Measurements from ENCODE around the gene TSC22D4. TPM values are rescaled to one million over a fixed set of nuclear protein-coding genes. Genes with fewer than 3 reads are reported as not detected.

TSC22D4 gene
- total and polyA plus RNA-seq, 9 of the 15 experiments (the other 6 are each of a cell fraction or from before 2014, with no cell fraction given), result 0.37 to 107 (median 28.7) TPM

GRCh38 chr7:100478958-100479660, at the start of gene TSC22D4 (continued):
- no peak for TF ChIP-seq XRCC3 (IDR thresholded peaks at IDR 0.05)
- no peak for TF ChIP-seq ZNF449 (CRISPR knock-in tag; IDR thresholded peaks at IDR 0.05)
- peak; percentile 82 for TF ChIP-seq SPI1 (IDR thresholded peaks at IDR 0.05; ENCODE audit: borderline replicate concordance, low read depth, low read length)
- TF ChIP-seq ZMIZ1 (IDR thresholded peaks at IDR 0.05; ENCODE audit: low read depth in 2 of 2, low read length in 2 of 2), result no peak; a peak in 1 of 4 replicates
- TF ChIP-seq RBBP5 (IDR thresholded peaks at IDR 0.05; ENCODE audit: borderline replicate concordance, insufficient read depth, low read length, poor library complexity, severe bottlenecking), result no peak
- peak; percentile 45; the same call in 1 of the 2 replicates for TF ChIP-seq DIDO1 (tag; IDR thresholded peaks at IDR 0.05; ENCODE audit: low read depth)
- no peak for TF ChIP-seq FOXA1 (IDR thresholded peaks at IDR 0.05; ENCODE audit: borderline replicate concordance)
- no peak for TF ChIP-seq ZNF695 (CRISPR knock-in tag; IDR thresholded peaks at IDR 0.05)
- no peak for TF ChIP-seq ZNF146 (CRISPR knock-in tag; IDR thresholded peaks at IDR 0.05; ENCODE audit: unreplicated experiment)
- TF ChIP-seq ZBTB49 (CRISPR knock-in tag; IDR thresholded peaks at IDR 0.05; ENCODE audit: borderline replicate concordance), result no peak
- TF ChIP-seq SIN3B (IDR thresholded peaks at IDR 0.05; ENCODE audit: low read depth), result no peak
- TF ChIP-seq SFPQ (IDR thresholded peaks at IDR 0.05; ENCODE audit: low read depth, low read length), result no peak
- TF ChIP-seq ZNF655 (CRISPR knock-in tag; IDR thresholded peaks at IDR 0.05), result no peak
- TF ChIP-seq ZKSCAN1 (IDR thresholded peaks at IDR 0.05; ENCODE audit: low read depth, low read length), result no peak; the same call in 1 of the 2 replicates
- peak; percentile 48 for TF ChIP-seq MEIS2 (IDR thresholded peaks at IDR 0.05; ENCODE audit: partially characterized antibody)
- TF ChIP-seq MECOM (CRISPR knock-in tag; IDR thresholded peaks at IDR 0.05), result no peak

Data from K562 (cell line).